ENCODE measurements around the gene SHD.
"Not testable (repeated sequence)": the region's sequence is repeated elsewhere in the genome, so short reads cannot be mapped to it uniquely, and the experiment has no call there.

SHD gene

DNA sequence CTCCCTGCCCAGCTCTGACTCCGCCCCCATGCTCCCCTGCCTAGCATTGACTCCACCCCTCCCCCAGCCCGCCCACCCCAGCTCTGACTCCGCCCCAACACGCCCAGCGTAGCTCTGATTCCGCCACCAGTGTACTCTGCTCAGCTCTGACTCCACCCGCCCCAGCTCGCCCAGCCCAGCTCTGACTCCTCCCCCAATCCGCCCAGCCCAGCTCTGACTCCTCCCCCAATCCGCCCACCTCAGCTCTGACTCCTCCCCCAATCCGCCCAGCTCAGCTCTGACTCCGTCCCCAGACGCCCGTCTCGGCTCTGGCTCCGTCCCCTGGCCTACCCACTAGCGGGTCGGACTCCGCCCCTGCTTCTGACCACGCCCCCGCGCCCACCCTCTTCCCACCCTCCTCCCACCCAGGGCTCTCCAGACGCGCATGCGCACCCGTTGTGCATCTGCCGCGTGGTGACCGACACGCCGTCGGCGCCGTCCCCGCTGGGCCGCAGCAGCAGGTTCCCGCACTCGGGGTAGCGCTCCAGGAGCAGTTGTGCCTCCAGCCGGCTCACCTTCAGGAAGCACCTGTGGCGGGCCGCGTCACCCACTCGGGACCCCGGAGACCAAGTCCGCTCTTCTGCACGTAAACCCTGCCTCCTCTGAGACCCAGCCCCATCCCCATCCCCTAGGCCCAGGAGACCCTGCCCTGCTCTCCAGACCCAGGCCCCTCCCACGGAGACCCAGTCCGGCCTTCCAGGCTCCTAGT lies 49.4 kb downstream of the SHD start:
- no peak for DNase-seq

- not testable (repeated sequence) for DNase-seq
These were observed 50.1 kb downstream of the SHD start for GRCh38 chr19:4328991-4329681.

- DNase-seq: no peak
These were observed 50.8 kb downstream of the SHD start for GRCh38 chr19:4329858-4330257.

GRCh38 chr19:4334929-4335570 lies 56.0 kb downstream of the SHD start:
- DNase-seq: no peak

- no peak for DNase-seq
These were observed 58.9 kb downstream of the SHD start for GRCh38 chr19:4337906-4338440.

GRCh38 chr19:4338441-4339355 lies 59.6 kb downstream of the SHD start, which contains the start of gene STAP2:
TSS of gene STAP2 (minus strand) at chr19:4338827. CDS start at chr19:4338753, 74 bp downstream.
- no peak for DNase-seq
